Measurements from ENCODE around the gene STK38L. TPM values are rescaled to one million over a fixed set of nuclear protein-coding genes. Genes with fewer than 3 reads are reported as not detected.

STK38L gene
- polyA plus RNA-seq, 2 of the 4 experiments (the other 2 are of a cell fraction) = 17.3 to 32.2 TPM

DNA sequence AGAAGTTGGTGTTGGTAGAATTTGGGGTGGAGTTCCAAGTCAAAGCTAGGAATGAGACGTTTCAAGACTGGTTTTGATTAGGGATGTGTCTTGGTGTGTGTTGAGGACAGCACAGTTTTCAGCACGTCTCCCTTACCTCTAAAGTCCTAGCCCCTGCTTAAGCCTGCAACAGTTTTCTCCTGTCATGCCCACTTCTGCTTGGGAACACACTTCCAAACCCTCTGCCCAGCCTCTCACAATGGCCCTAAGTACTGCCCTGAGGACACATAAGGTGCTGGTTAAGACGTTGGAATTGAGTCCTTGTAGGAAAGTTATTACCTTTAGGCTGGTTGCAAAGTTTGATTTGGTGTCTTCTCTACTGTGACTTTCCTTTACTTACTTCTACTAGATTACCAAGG, 87.8 kb downstream of the STK38L start:
- peak; percentile 4 to 20; a peak in 4 of 6 replicates for ATAC-seq
- no peak for DNase-seq (ENCODE audit: low read depth in 1 of 2, low spot score in 1 of 2)

DNA sequence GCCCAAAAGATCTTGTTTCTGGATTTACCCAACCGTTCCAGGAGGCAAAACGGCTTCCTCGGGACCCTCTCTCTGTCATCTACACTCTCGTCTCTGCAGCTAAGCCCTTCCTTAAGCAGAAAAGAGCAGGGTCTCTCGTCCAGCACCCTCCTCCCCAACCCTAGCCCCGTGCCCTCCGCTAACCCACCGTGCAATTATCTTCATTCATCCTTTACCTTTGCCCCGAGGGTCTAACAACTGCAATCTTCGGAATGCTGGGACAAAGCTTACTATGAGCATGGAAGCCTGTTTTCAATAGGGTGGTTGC, 88.3 kb downstream of the STK38L start:
- CTCF ChIA-PET = interaction anchor here (0.9 to 1.2 kb wide), 2 partner anchors 13 to 316 kb away, joined by 3 read pairs; no protein-coding TSS in a partner anchor
- FAIRE-seq (no peak), ATAC-seq (peak in 1 of 2 experiments; percentile 7; a peak in 3 of 6 replicates), DNase-seq (ENCODE audit: low read depth in 1 of 2, low spot score in 1 of 2) (no peak)
- peak overlapping the region; percentile 92 for H3K4me2 ChIP-seq
- H3K4me3 ChIP-seq = peak overlapping the region; percentile 77
- POLR2A ChIA-PET = interaction anchor here (1.2 to 1.9 kb wide), 3 partner anchors 11 to 310 kb away, joined by 3 to 8 read pairs (median 4); partner anchors contain the start of gene MED21
- TF ChIP-seq ZNF302 (CRISPR knock-in tag; IDR thresholded peaks at IDR 0.05) = no peak
- TF ChIP-seq RFX5 (IDR thresholded peaks at IDR 0.05) = no peak
- H3K9me3 ChIP-seq = no peaks in the 10 kb centered on the region
- WGBS (ENCODE audit: missing lambda C conversion rate) = 19% methylated on average over 10 of the region's 10 CpGs
- H3K27ac ChIP-seq = peak overlapping the region; percentile 70 to 92
- peaks cover 43% of the 10 kb centered on the region for H3K4me1 ChIP-seq

More for the DNA sequence above, 87.8 kb downstream of the STK38L start:
- H3K4me1 ChIP-seq = peaks cover 43% of the 10 kb centered on the region
- ChIA-PET POLR2A (interaction anchor here (0.7 to 1.3 kb wide), 3 partner anchors 12 to 192 kb away, joined by 4 to 7 read pairs (median 5); partner anchors contain the start of gene PPFIBP1), CTCF (interaction anchor here (0.9 to 1.2 kb wide), 3 partner anchors 10 to 315 kb away, joined by 3 read pairs; no protein-coding TSS in a partner anchor)
- WGBS (ENCODE audit: missing lambda C conversion rate) = 19% methylated on average over 3 of the region's 3 CpGs
- H3K4me3 ChIP-seq = peak overlapping the region; percentile 77
- H3K9me3 ChIP-seq = no peaks in the 10 kb centered on the region
- FAIRE-seq = no peak
- no peak for TF ChIP-seq HEYL (CRISPR knock-in tag; IDR thresholded peaks at IDR 0.05)
- TF ChIP-seq, protein P1, sequence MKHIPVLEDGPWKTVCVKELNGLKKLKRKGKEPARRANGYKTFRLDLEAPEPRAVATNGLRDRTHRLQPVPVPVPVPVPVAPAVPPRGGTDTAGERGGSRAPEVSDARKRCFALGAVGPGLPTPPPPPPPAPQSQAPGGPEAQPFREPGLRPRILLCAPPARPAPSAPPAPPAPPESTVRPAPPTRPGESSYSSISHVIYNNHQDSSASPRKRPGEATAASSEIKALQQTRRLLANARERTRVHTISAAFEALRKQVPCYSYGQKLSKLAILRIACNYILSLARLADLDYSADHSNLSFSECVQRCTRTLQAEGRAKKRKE (CRISPR knock-in tag; IDR thresholded peaks at IDR 0.05; ENCODE audit: low read depth) = no peak
- no peak for TF ChIP-seq CEBPB (IDR thresholded peaks at IDR 0.05)
- TF ChIP-seq NR3C1 (IDR thresholded peaks at IDR 0.05) = no peak
- no peak for TF ChIP-seq RCOR1 (IDR thresholded peaks at IDR 0.05; ENCODE audit: low read depth, low read length)
- no peak for TF ChIP-seq FOSB (CRISPR knock-in tag; IDR thresholded peaks at IDR 0.05)
- TF ChIP-seq, protein P2, sequence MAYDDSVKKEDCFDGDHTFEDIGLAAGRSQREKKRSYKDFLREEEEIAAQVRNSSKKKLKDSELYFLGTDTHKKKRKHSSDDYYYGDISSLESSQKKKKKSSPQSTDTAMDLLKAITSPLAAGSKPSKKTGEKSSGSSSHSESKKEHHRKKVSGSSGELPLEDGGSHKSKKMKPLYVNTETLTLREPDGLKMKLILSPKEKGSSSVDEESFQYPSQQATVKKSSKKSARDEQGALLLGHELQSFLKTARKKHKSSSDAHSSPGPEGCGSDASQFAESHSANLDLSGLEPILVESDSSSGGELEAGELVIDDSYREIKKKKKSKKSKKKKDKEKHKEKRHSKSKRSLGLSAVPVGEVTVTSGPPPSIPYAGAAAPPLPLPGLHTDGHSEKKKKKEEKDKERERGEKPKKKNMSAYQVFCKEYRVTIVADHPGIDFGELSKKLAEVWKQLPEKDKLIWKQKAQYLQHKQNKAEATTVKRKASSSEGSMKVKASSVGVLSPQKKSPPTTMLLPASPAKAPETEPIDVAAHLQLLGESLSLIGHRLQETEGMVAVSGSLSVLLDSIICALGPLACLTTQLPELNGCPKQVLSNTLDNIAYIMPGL (CRISPR knock-in tag; IDR thresholded peaks at IDR 0.05; ENCODE audit: borderline replicate concordance) = no peak
- no peak for TF ChIP-seq EP300 (IDR thresholded peaks at IDR 0.05)
- no peak for TF ChIP-seq MAZ (IDR thresholded peaks at IDR 0.05; ENCODE audit: borderline replicate concordance, low read depth, low read length)
- H3K27ac ChIP-seq = peak overlapping the region; percentile 70 to 92
- peak overlapping the region; percentile 92 for H3K4me2 ChIP-seq

DNA sequence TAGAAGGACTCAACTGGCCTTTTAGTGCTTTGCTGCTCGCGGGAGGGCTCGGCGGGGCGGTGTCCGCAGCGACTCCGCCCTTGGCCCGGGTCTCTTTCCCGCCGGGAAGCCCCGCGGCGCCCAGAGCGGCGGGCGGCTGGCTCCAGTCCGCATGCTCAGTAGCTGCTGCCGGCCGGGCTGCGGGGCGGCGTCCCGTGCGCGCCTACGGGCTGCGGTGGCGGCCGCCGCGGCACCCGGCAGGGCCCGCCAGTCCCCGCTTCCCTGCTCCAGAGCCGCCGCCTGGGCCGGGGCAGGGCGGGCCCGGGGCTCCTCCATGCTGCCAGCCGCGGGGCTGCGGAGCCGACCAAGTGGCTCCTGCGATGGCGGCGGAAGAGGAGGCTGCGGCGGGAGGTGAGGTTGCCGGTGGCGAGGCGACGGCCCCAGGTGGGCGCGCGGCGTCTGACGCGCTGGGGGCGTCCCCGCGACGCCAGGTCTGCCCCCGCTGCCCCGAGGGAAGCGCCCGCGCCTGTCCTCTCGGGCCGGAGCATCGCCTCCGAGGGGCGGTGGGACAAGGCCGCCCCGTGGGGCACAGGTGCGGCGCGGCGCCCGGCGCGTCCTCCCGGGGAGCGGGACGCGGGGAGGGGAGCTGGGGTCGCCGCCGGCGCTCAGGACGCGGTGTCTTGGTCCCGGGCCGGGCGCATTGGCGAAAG, 88.8 kb downstream of the STK38L start, which contains the start of gene BMAL2:
Gene BMAL2, plus strand, starts transcription at position 123 of the 689 bp plus-strand sequence. Its CDS starts 237 bp downstream, at position 360.
- no peak for FAIRE-seq
- Histone ChIP-seq H3K4me1 (peaks cover 48% of the 10 kb centered on the region), H3K4me3 (peak within 1 kb of the TSS; percentile 77), H3K4me2 (peak within 1 kb of the TSS; percentile 92), H3K9me3 (no peaks in the 10 kb centered on the region), H3K27ac (peak within 1 kb of the TSS; percentile 70 to 92)
- WGBS (ENCODE audit: missing lambda C conversion rate) = 1% methylated on average over 16 of the region's 96 CpGs
- ATAC-seq = peak; percentile 75 to 77
- ChIA-PET CTCF (interaction anchor here (0.9 to 1.6 kb wide), 6 partner anchors 12 to 317 kb away, joined by 3 to 7 read pairs (median 4); partner anchors contain the start of gene MED21), POLR2A (interaction anchor here (0.5 to 1.9 kb wide), 4 partner anchors 10 to 311 kb away, joined by 3 to 8 read pairs (median 4); partner anchors contain the start of gene MED21)
- peak; percentile 29 to 64 for DNase-seq (ENCODE audit: low read depth in 1 of 2, low spot score in 1 of 2)
- TF ChIP-seq, protein P3, sequence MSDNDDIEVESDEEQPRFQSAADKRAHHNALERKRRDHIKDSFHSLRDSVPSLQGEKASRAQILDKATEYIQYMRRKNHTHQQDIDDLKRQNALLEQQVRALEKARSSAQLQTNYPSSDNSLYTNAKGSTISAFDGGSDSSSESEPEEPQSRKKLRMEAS (IDR thresholded peaks at IDR 0.05) = peak; percentile 36
- TF ChIP-seq PHF8 (IDR thresholded peaks at IDR 0.05; ENCODE audit: borderline replicate concordance, low read depth) = peak; percentile 28; the same call in 1 of the 2 replicates
- TF ChIP-seq POLR2A (IDR thresholded peaks at IDR 0.05; ENCODE audit: low read length) = peak; percentile 52
- TF ChIP-seq JUN (IDR thresholded peaks at IDR 0.05) = peak in 1 of 2 experiments; percentile 37; a peak in 2 of 5 replicates
- no peak for TF ChIP-seq RARB (CRISPR knock-in tag; IDR thresholded peaks at IDR 0.05)
- TF ChIP-seq, protein P4, sequence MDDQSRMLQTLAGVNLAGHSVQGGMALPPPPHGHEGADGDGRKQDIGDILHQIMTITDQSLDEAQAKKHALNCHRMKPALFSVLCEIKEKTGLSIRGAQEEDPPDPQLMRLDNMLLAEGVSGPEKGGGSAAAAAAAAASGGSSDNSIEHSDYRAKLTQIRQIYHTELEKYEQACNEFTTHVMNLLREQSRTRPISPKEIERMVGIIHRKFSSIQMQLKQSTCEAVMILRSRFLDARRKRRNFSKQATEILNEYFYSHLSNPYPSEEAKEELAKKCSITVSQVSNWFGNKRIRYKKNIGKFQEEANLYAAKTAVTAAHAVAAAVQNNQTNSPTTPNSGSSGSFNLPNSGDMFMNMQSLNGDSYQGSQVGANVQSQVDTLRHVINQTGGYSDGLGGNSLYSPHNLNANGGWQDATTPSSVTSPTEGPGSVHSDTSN (IDR thresholded peaks at IDR 0.05) = no peak

Measured in A549 (cell line).